Heart left ventricle (tissue), 13 donors: Measurements from ENCODE around the gene CAMKMT.

Experiments used
- CTCF ChIP-seq, 12 donors: fragments of 200-600 bp; sonication (generic) in 4 of 12; IDR thresholded peaks; one replicate each; pipeline versions ENCODE4 v1.5.0 to v1.8.0; 2018 to 2022; ENCODE audit warnings: antibody characterized with exemption in 12 of 12, mild to moderate bottlenecking in 5 of 12
- POLR2A ChIP-seq, 2 donors: fragments of 450-650 bp; IDR thresholded peaks; one replicate each; pipeline ENCODE4 v1.6.1; 2017; ENCODE audit warnings: antibody characterized with exemption in 2 of 2, mild to moderate bottlenecking in 2 of 2, moderate library complexity in 2 of 2
- donor health status: ischemic (EF 13 %, LVEDD 7.1; RV severe dilation, severe dysfunction).
- donor health status: DM: no; HTN: yes; CAD: no.
- donor health status: DM: no; HTN: no; CAD: no.
- donor health status: ischemic (EF 25% LVEDD 6.9; RV normal size, moderate dysfunction).
- donor health status: ischemic (EF 25% LVEDD 5.7; RV mildly dilated, moderate dysfunction).
- donor health status: ischemic (EF 35%, LVEDD 5.7; RV mildly dilated, moderate dysfunction).
- donor health status: nonischemic (EF 11% LVEDD 7.7; RV severe dilation, severe dysfunction).
- donor health status: DM: yes; HTN: yes; CAD: no.
- donor health status: PGD.
- donor health status: ischemic (EF 29% LVEDD 5.4; RV normal size, mild dysfunction).
- donor health status: nonischemic (EF 23%, LVEDD 6.1; RV moderate dilation, normal function).

- TF ChIP-seq CTCF (IDR thresholded peaks at IDR 0.05) (no peak), POLR2A (IDR thresholded peaks at IDR 0.05) (no peak)
Measured at GRCh38 chr2:44543773-44544725, 182.3 kb downstream of the CAMKMT start.
